ENCODE results near the gene FHOD3.

- TF ChIP-seq MAX (IDR thresholded peaks at IDR 0.05) (no peak), CEBPB (IDR thresholded peaks at IDR 0.05; ENCODE audit: low read depth, low read length) (no peak), PHF8 (conservative IDR thresholded peaks at IDR 0.05; ENCODE audit: low read depth, low read length) (no peak), POLR2AphosphoS5 (IDR thresholded peaks at IDR 0.05; ENCODE audit: low read depth, low read length) (no peak), RAD21 (IDR thresholded peaks at IDR 0.05 in 1 of 2, conservative IDR thresholded peaks at IDR 0.05 in 1 of 2; ENCODE audit: low read depth in 2 of 2, low read length in 2 of 2) (no peak), CTCF (IDR thresholded peaks at IDR 0.05; ENCODE audit: control extremely low read depth in 1 of 3, insufficient read depth in 1 of 3, low read depth in 1 of 3, low read length in 3 of 3) (no peak), SUZ12 (IDR thresholded peaks at IDR 0.05; ENCODE audit: low read length) (0 out of 2 replicates have a peak, but pooled peaks have one; percentile 12), HDAC2 (IDR thresholded peaks at IDR 0.05; ENCODE audit: borderline replicate concordance in 1 of 2, low read depth in 2 of 2, low read length in 2 of 2) (no peak), TAF1 (IDR thresholded peaks at IDR 0.05; ENCODE audit: low read depth, low read length) (no peak), SIRT6 (IDR thresholded peaks at IDR 0.05; ENCODE audit: low read length) (no peak), JUND (IDR thresholded peaks at IDR 0.05; ENCODE audit: low read length) (no peak), ATF2 (IDR thresholded peaks at IDR 0.05; ENCODE audit: low read length) (no peak)
Observed at GRCh38 chr18:36295214-36295613, 2.3 kb upstream of the FHOD3 start.
